ENCODE measurements around the gene TNFRSF25. TPM values are rescaled to one million over a fixed set of nuclear protein-coding genes. Genes with fewer than 3 reads are reported as not detected.

TNFRSF25 gene
- total and polyA plus RNA-seq, 2 of the 8 experiments (the other 6 are each of a cell fraction or from before 2014, with no cell fraction given), result 10.7 to 19.5 TPM

- TF ChIP-seq CREB1 (IDR thresholded peaks at IDR 0.05), result peak; percentile 53
- TF ChIP-seq ZNF274 (IDR thresholded peaks at IDR 0.05; ENCODE audit: borderline replicate concordance, extremely low read depth, low read length), result no peak
- peak in 1 of 2 experiments; percentile 65; a peak in 1 of 4 replicates for TF ChIP-seq SIN3A (conservative IDR thresholded peaks at IDR 0.05 in 1 of 2, IDR thresholded peaks at IDR 0.05 in 1 of 2; ENCODE audit: low read depth in 1 of 2, low read length in 2 of 2)
- TF ChIP-seq NANOG (IDR thresholded peaks at IDR 0.05; ENCODE audit: insufficient read depth, low read depth, low read length, poor library complexity, severe bottlenecking), result no peak
- TF ChIP-seq TBP (IDR thresholded peaks at IDR 0.05; ENCODE audit: low read depth, low read length), result no peak
- TF ChIP-seq EGR1 (IDR thresholded peaks at IDR 0.05; ENCODE audit: borderline replicate concordance, low read depth, low read length), result no peak
- no peak for TF ChIP-seq TAF1 (IDR thresholded peaks at IDR 0.05; ENCODE audit: low read depth, low read length)
- no peak for TF ChIP-seq HDAC6 (IDR thresholded peaks at IDR 0.05; ENCODE audit: low read depth, low read length)
- TF ChIP-seq EZH2 (IDR thresholded peaks at IDR 0.05; ENCODE audit: low read depth, low read length, severe bottlenecking), result no peak
- TF ChIP-seq SP1 (IDR thresholded peaks at IDR 0.05; ENCODE audit: low read depth, low read length), result no peak
- TF ChIP-seq KDM4A (IDR thresholded peaks at IDR 0.05; ENCODE audit: low read depth, low read length, severe bottlenecking), result no peak
- TF ChIP-seq BRCA1 (IDR thresholded peaks at IDR 0.05; ENCODE audit: low read depth, low read length), result no peak
- TF ChIP-seq HDAC2 (IDR thresholded peaks at IDR 0.05; ENCODE audit: borderline replicate concordance in 1 of 2, low read depth in 2 of 2, low read length in 2 of 2), result no peak
- TF ChIP-seq RXRA (IDR thresholded peaks at IDR 0.05; ENCODE audit: insufficient read depth, low read depth, low read length), result no peak
- no peak for TF ChIP-seq POU5F1 (IDR thresholded peaks at IDR 0.05; ENCODE audit: low read depth, low read length)
- no peak for TF ChIP-seq CTBP2 (IDR thresholded peaks at IDR 0.05; ENCODE audit: borderline replicate concordance, insufficient read depth, insufficient read length, low read length)
- peak; percentile 96 for TF ChIP-seq MAX (IDR thresholded peaks at IDR 0.05)
- no peak for TF ChIP-seq CEBPB (IDR thresholded peaks at IDR 0.05; ENCODE audit: low read depth, low read length)
- no peak for TF ChIP-seq SIRT6 (IDR thresholded peaks at IDR 0.05; ENCODE audit: low read length)
- no peak for TF ChIP-seq KDM1A (IDR thresholded peaks at IDR 0.05; ENCODE audit: borderline replicate concordance, low read length)
- TF ChIP-seq RNF2 (IDR thresholded peaks at IDR 0.05; ENCODE audit: borderline replicate concordance, low read depth, low read length, missing control alignments, poor library complexity, severe bottlenecking), result no peak
- no peak for TF ChIP-seq SP4 (IDR thresholded peaks at IDR 0.05; ENCODE audit: low read length)
These were observed 51.5 kb downstream of the TNFRSF25 start (continued) for GRCh38 chr1:6414443-6414844.

Data from H1 (cell line).